Body of pancreas (tissue), 4 donors: Measurements from ENCODE around the gene SARS1.

Experiments
- CTCF ChIP-seq, 7 experiments: fragments of 450-650 bp in 4 of 7; fragments of 200-600 bp in 3 of 7; sonication (generic) in 3 of 7; IDR thresholded peaks; one replicate each; pipeline ENCODE4 v1.5.1; 2016 to 2019; ENCODE audit warnings: antibody characterized with exemption in 7 of 7
- POLR2A ChIP-seq, 3 donors: fragments of 450-650 bp; IDR thresholded peaks; one replicate each; pipeline ENCODE4 v1.6.1; 2016; ENCODE audit warnings: antibody characterized with exemption in 3 of 3, mild to moderate bottlenecking in 2 of 3

- TF ChIP-seq CTCF (IDR thresholded peaks at IDR 0.05), result no peak
- TF ChIP-seq POLR2A (IDR thresholded peaks at IDR 0.05), result no peak
Measured at GRCh38 chr1:109269981-109270622, 56.4 kb downstream of the SARS1 start.
